Gastrocnemius medialis (tissue), 4 donors: ENCODE data around the gene ACACA. TPM values are rescaled to one million over a fixed set of nuclear protein-coding genes. Genes with fewer than 3 reads are reported as not detected.

Experiments used
- ATAC-seq, 2 donors: fragments of 150-250 bp; one replicate each; pipeline ENCODE4 v1.9.1; 2016
- DNase-seq, 2 donors: peaks; one replicate each; pipeline ENCODE4 v3.0.0-alpha.2; 2019
- H3K27ac ChIP-seq, 4 donors: fragments of 200-600 bp; sonication (generic); 1 replicate in 1 of 4; 2 replicates in 3 of 4; pipeline ENCODE4 v1.5.1; 2016 to 2018; ENCODE audit warnings: mild to moderate bottlenecking in 2 of 4, moderate library complexity in 1 of 4
- H3K27me3 ChIP-seq, 3 donors: fragments of 200-600 bp; sonication (generic) in 2 of 3; 1 replicate in 1 of 3; 2 replicates in 2 of 3; pipeline versions ENCODE4 v1.5.1 to v1.6.0; 2016 to 2019; ENCODE audit warnings: mild to moderate bottlenecking in 1 of 3, moderate library complexity in 1 of 3
- H3K36me3 ChIP-seq, 2 donors: fragments of 200-600 bp; sonication (generic) in 1 of 2; one replicate each; pipeline ENCODE4 v1.5.1; 2017 to 2018
- H3K4me1 ChIP-seq, 2 donors: fragments of 200-600 bp; sonication (generic) in 1 of 2; one replicate each; pipeline ENCODE4 v1.5.1; 2016 to 2017; ENCODE audit warnings: mild to moderate bottlenecking in 2 of 2
- H3K4me3 ChIP-seq, 4 donors: fragments of 200-600 bp; sonication (generic) in 3 of 4; 1 replicate in 1 of 4; 2 replicates in 3 of 4; pipeline ENCODE4 v1.5.1; 2016 to 2019; ENCODE audit warnings: mild to moderate bottlenecking in 2 of 4
- H3K9me3 ChIP-seq, 3 donors: fragments of 200-600 bp; sonication (generic) in 2 of 3; 1 replicate in 1 of 3; 2 replicates in 2 of 3; pipeline ENCODE4 v1.5.1; 2016 to 2019
- CTCF ChIP-seq, 5 experiments: fragments of 450-650 bp in 3 of 5; fragments of 200-600 bp in 2 of 5; sonication (generic) in 2 of 5; IDR thresholded peaks in 4 of 5; conservative IDR thresholded peaks in 1 of 5; 1 replicate in 4 of 5; 2 replicates in 1 of 5; pipeline ENCODE4 v1.5.1; 2016 to 2019; ENCODE audit warnings: antibody characterized with exemption in 5 of 5, mild to moderate bottlenecking in 3 of 5, moderate library complexity in 3 of 5
- POLR2A ChIP-seq, 2 donors: fragments of 450-650 bp; IDR thresholded peaks; one replicate each; pipeline ENCODE4 v1.6.1; 2017; ENCODE audit warnings: antibody characterized with exemption in 2 of 2, mild to moderate bottlenecking in 2 of 2, moderate library complexity in 2 of 2
- in situ Hi-C, 4 donors: fragments of 200-750 bp; cut with MboI; loops; one replicate each; pipeline versions ENCODE4 v1.15.0 to v1.8.0; 2017; ENCODE audit warnings: low sequenced_read_pairs in 4 of 4
- intact Hi-C: fragments of 100-400 bp; cut with DNase I; formaldehyde crosslinking; loops from one replicate; pipeline ENCODE4 v1.15.1; 2023; ENCODE audit warnings: low total_unique reads
- total RNA-seq, 4 donors: library from RNA; depleted of rRNA; stranded (reverse); fragments of >200 nt; gene quantifications; one replicate each; pipeline versions ENCODE4 v1.1.0 to v1.2.3, GENCODE V29; 2016

Gene ACACA
- total RNA-seq, 4 donors from 2014 or later = 13.4 to 28.9 (median 18.9) TPM

- Histone ChIP-seq H3K4me1 (no peaks in the 10 kb centered on the region), H3K27me3 (no peaks in the 10 kb centered on the region), H3K4me3 (no peak overlapping the region), H3K27ac (no peak overlapping the region), H3K36me3 (peaks cover 0 to 34% of the 10 kb centered on the region in 2 donors), H3K9me3 (no peaks in the 10 kb centered on the region)
- ATAC-seq = peak; percentile 36 to 39
- in situ Hi-C loops (no loop called here), intact Hi-C loops (no loop called here)
- peak in 1 of 2 donors; percentile 43 for DNase-seq
- no peak for TF ChIP-seq POLR2A (IDR thresholded peaks at IDR 0.05)
These were observed 299.1 kb downstream of the ACACA start for GRCh38 chr17:37107406-37108083.

DNA sequence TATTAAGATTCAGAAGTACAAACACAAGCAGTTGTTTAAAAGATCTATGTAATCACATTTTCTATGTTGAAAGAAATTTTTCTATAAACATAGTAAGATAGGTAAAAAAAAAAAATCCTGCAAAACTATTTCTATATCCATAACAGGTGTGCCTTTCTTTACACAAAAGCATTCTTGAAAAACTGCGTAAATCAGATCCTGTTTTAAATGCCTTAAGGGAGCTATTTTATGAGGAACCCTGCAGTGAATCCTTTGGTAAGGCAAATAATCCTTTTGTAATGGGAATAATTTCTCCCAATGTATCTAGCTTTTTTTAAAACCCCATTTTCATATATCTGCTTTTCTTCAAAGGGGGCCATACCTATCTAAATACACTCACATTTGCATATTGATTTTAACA is 300.6 kb downstream of the ACACA start:
- no peaks in the 10 kb centered on the region for H3K9me3 ChIP-seq
- H3K4me3 ChIP-seq = no peak overlapping the region
- no peak for ATAC-seq
- no peaks in the 10 kb centered on the region for H3K27me3 ChIP-seq
- DNase-seq = no peak
- intact Hi-C loops (no loop called here), in situ Hi-C loops (no loop called here)
- H3K36me3 ChIP-seq = peaks cover 0 to 21% of the 10 kb centered on the region in 2 donors
- no peak for TF ChIP-seq POLR2A (IDR thresholded peaks at IDR 0.05)
- TF ChIP-seq CTCF (IDR thresholded peaks at IDR 0.05 in 4 of 5, conservative IDR thresholded peaks at IDR 0.05 in 1 of 5) = no peak
- H3K27ac ChIP-seq = no peak overlapping the region
- no peaks in the 10 kb centered on the region for H3K4me1 ChIP-seq

DNA sequence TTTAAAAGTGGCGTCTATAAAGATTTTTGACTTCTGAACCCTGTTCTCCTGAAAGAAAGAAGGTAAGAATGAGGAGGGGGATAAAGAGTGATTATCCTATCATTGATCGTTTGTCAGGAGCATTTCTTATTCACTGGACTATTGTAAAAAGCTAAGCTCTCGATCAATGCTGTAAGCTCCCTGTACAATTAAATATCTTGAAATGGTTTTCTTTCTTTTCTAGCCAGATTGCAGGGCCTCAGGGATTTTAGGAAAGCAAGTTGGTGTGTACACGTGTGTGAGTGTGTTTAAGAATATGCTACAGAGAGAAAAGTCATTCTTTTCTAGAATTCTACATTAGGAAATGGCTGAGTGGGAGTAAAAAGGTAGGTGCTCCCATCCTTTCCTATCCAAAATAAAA is 303.4 kb downstream of the ACACA start:
- ATAC-seq = no peak
- Histone ChIP-seq H3K9me3 (no peaks in the 10 kb centered on the region), H3K4me3 (no peak overlapping the region), H3K27me3 (no peaks in the 10 kb centered on the region), H3K4me1 (no peaks in the 10 kb centered on the region), H3K27ac (no peak overlapping the region), H3K36me3 (peaks cover 0 to 6% of the 10 kb centered on the region in 2 donors)
- in situ Hi-C loops = no loop called here
- DNase-seq = no peak
- TF ChIP-seq CTCF (IDR thresholded peaks at IDR 0.05 in 4 of 5, conservative IDR thresholded peaks at IDR 0.05 in 1 of 5) (no peak), POLR2A (IDR thresholded peaks at IDR 0.05) (no peak)
- intact Hi-C loops = no loop called here

- no peaks in the 10 kb centered on the region for H3K4me1 ChIP-seq
- no peak for TF ChIP-seq CTCF (IDR thresholded peaks at IDR 0.05 in 4 of 5, conservative IDR thresholded peaks at IDR 0.05 in 1 of 5)
- no peak for TF ChIP-seq POLR2A (IDR thresholded peaks at IDR 0.05)
- H3K36me3 ChIP-seq = peaks cover 0 to 25% of the 10 kb centered on the region in 2 donors
- H3K27me3 ChIP-seq = no peaks in the 10 kb centered on the region
- no peak for ATAC-seq
- no peak for DNase-seq
- H3K4me3 ChIP-seq = no peak overlapping the region
- H3K27ac ChIP-seq = no peak overlapping the region
- no peaks in the 10 kb centered on the region for H3K9me3 ChIP-seq
- intact Hi-C loops = no loop called here
- in situ Hi-C loops = no loop called here
These were observed 305.3 kb downstream of the ACACA start for GRCh38 chr17:37101306-37101705.

DNA sequence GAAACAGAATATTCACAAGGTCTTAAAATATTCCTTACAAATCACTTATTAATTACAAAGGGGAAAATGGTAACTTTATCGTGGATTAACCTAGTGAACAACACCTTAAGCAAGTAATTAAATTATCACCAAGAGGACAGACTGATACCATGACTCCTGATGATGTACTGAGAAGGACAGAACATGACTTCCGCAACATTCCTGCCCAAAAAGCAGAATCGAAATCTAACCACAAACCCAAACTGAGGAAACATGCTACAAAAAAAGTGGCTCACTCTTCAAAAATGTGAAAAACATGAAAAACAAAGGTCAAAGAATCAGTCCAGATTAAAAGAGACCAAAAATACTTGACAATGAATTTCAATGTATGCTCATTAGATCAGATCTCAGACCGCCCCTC is 306.4 kb downstream of the ACACA start:
- TF ChIP-seq CTCF (IDR thresholded peaks at IDR 0.05 in 4 of 5, conservative IDR thresholded peaks at IDR 0.05 in 1 of 5) (no peak), POLR2A (IDR thresholded peaks at IDR 0.05) (no peak)
- Histone ChIP-seq H3K27me3 (no peaks in the 10 kb centered on the region), H3K36me3 (peaks cover 0 to 36% of the 10 kb centered on the region in 2 donors), H3K9me3 (no peaks in the 10 kb centered on the region), H3K27ac (no peak overlapping the region), H3K4me1 (no peaks in the 10 kb centered on the region), H3K4me3 (no peak overlapping the region)
- DNase-seq (no peak), ATAC-seq (no peak)
- intact Hi-C loops (no loop called here), in situ Hi-C loops (no loop called here)
